Measurements from ENCODE around the gene NFIC.

DNA sequence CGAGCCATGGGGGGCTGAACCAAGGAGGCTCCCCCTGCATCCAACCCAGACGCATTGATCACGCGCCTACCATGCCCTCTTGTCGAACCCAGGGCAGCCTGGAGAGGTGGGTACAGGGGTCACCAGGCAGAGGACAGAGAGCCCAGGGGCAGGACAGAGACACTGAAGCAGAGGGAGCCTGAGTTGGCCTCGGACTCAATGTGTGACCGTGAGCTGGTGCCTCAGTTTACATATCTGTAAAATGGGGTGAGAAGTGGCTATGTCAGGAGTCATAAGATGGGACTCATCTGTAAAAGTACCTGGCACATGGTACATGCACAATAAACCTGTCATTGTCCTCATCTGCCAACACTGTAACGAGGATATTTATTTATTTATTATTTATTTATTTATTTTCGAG lies 24.1 kb upstream of the NFIC start:
- TF ChIP-seq CTCF (IDR thresholded peaks at IDR 0.05) (no peak), POLR2A (IDR thresholded peaks at IDR 0.05) (no peak)
